T1000 (cell line): ENCODE results near the gene NPTX1.
A peak's percentile ranks its signal among the peaks of the same experiment; 100 is the strongest.

Experiments used
- DNase-seq: peaks from one replicate; lab custom pipeline; 2025; ENCODE audit warnings: mixed read lengths; lab: John Stamatoyannopoulos, UW

NPTX1 gene

GRCh38 chr17:80426671-80427326 lies 49.6 kb downstream of the NPTX1 start:
- peak; percentile 49 for DNase-seq

GRCh38 chr17:80425835-80426426 lies 50.5 kb downstream of the NPTX1 start:
- no peak for DNase-seq

DNA sequence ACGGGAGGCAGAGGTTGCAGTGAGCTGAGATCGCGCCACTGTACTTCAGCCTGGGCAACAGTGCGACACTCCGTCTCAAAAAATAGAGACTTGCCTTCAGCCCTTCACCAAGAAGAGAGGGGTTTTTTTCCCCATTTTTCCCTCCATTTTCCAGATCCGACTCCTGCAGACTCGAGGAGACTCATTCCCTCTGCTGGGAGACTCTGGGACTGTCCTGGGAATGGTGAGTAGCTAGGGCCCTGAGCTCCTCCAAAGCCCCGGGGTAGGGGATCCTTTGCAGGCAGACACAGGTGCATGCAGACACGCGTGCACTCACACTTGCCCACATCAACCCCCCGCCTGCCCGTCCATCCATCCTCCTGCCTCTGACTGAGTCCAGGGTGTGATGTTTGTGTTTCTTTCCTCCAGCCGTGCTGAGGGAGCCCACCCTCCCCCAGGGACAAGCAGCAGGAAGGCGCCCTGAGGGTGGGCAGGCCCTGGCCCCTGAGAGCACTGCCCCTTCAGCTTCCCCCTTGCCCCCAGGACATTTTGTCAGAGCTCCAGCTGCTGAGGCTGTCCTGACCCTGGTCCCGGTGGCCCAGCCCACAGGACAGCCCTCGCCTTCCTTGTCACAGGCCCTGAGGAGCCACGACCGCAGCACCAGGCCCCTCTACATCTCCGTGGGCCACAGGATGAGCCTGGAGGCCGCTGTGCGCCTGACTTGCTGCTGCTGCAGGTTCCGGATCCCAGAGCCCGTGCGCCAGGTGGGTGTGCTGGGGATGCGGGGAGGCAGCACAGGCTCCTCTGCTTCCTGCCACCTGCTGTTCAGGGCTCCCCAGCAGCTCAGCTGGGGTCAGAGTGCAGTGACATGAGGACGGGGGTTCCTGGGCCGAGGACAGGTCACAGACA lies 51.3 kb downstream of the NPTX1 start:
- DNase-seq: no peak

DNA sequence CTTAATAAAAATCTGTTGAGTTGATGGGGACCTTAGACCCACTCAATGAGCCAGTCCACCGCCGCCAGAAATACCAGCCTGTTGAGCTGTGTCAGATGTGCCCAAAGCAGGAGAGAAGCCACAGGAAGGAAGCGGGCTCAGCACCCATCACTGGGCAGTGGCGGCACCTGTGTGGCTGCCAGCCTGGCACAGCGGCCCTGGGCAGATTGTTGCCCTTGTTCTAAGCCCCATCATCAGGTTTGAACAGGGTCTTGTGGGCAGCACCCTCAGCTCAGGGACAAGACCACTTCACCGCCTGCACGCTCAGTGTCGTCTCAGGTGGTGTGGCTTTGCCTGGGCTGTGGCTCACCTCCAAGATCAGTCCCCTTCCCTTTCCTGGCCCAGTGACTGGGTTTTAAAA lies 52.1 kb downstream of the NPTX1 start:
- no peak for DNase-seq

DNA sequence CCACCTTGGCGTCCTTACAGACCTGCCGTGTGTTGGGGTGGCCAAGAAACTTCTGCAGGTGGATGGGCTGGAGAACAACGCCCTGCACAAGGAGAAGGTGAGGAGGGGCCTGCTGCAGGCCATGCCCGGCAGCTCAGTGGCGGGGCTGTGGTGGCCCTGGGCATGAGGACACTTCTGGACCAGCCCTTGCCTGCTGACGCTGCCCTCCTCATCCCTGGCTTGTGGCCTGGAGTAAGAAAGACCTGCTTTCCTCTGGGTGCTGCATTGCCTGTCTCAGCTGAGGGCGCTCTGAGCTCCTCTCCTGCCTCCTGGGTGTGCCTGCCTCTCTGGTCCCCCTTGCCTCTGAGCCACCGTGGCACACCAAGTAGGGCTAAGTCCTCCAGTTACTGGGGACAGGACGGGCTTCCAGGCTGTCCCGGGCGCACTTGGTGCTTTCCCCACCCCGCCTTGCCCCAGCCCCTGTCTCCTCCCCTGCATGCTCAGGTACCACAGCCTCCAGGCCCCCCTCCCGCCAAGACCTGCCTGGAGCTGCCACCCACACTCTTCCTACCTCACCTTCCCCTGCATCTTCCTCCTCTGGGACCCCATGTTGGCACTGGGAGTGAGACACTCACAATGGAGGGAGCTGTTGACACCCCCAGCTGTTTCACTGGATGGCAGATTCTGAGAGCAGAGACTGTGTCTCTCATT lies 52.7 kb downstream of the NPTX1 start:
- DNase-seq: no peak

DNA sequence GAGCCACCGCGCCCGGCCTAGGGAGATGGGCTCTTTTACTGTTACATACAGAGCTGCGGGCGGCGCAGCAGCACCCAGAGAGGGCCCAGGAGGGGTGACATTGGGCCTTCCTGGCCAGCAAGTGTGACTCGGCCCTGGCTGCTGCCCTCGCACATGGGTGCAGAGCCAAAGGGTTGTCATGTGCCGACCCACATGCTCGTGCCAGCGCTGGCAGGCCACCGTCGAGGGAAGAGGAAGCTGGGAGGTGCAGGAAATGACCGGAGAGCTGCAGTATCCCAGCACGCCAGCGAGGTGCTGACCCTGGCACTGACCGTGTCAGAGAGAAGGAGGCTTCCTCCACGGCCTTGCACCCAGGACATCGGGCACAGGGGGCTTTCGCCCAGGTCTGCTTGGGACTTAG lies 53.4 kb downstream of the NPTX1 start:
- DNase-seq: no peak

DNA sequence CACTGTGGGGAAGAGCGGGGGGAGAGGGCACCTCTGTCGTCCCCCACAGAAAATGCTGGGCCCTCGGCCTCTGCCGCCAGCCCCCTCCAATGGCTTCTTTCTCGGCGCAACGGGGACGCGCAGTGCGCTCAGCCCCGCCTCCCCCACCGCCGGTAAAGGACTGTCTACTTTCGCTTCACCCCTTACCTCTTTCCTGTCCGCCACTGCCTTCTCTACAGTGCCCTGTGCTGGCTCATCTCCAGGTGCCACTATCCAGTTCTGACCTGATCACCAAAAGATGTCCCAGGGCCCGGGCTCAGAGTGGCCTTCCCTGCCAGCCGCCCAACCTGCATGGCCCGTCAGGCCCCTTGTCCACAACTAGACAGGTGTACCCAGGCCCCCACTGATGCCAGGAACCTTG lies 54.1 kb downstream of the NPTX1 start:
- no peak for DNase-seq

DNA sequence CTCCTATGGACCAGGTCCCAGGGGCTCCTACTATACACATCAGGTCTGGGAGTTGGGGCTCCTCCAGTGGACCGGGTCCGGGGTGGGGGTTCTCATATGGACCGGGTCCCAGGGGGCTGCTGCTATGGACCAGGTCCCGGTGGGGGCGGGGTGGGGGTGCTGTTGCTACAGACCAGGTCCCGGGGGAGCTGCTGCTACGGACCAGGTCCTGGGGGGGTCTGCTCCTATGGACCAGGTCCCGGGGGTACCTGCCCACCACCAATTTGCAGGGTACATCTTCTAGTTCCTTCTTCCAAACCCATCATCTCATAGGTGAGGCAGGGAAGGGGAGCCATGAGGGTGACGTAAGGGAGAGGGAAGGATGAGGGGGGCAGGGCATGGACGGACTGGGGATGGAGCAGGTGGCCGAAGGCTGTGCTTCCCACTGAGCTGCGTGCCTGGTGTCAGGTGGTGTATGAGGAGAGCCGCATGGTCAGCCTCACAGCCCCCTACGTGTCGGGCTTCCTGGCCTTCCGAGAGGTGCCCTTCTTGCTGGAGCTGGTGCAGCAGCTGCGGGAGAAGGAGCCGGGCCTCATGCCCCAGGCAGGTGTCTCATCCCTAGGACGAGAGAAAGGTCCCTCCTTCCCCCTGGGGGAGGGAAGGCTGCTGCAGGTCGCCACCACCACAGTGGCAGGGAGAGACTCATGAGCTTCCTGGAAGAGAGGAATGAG lies 54.9 kb downstream of the NPTX1 start:
- DNase-seq: no peak

DNA sequence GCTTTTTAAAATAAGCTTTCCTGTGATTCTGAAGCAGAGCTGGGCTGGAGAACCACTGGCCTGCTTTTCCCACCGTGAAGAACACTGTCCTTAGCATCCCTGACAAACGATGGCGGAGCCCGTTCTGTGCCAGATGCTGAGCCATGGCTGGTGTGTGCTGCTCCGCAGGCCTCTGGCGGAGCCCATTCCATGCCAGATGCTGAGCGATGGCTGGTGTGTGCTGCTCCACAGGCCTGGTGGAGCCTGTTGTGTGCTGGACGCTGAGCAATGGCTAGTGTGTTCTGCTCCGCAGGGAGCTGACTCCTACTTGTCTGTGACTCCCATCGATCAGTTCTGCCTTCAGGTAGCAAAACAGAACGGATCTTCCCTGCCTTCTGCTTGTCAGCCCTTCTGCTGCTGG lies 57.2 kb downstream of the NPTX1 start:
- DNase-seq: no peak

DNA sequence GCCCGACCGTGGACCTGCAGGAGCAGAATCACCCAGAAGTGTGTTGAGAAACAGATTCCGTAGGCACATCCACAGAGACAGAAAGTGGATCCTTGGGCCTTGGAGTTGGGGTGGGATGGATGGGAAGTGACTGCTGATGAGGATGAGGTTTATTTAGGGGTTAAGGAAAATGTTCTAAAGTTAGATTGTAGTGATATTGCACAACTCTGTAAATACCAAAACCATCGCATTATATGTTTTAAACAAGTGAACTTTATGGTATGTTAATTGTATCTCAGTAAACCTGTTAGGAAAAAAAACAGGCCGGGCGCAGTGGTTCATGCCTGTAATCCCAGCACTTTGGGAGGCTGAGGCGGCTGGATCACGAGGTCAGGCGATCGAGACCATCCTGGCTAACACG lies 57.8 kb downstream of the NPTX1 start:
- DNase-seq: no peak
